ENCODE results near the gene PDE4B. TPM values are rescaled to one million over a fixed set of nuclear protein-coding genes. Genes with fewer than 3 reads are reported as not detected.

PDE4B gene
- total RNA-seq, 1 donor from 2014 or later = 23.9 TPM

DNA sequence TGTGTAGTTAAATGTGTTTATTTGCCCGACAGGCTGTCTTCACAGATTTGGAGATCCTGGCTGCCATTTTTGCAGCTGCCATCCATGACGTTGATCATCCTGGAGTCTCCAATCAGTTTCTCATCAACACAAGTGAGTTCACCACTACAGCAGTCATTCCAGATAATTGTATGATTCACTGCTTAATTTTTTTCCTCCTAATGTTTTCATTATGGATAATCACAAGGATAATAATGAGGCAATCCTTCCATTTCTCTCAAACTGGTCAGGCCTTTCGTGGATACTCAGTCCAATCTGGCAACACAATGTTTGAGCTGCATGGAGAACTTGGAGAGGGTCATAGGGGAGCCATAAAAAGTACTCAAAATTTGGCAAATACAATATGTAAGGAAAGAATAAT is 572.9 kb downstream of the PDE4B start:
- ATAC-seq (no peak), DNase-seq (ENCODE audit: low spot score) (no peak)
- intact Hi-C loops (cut with DNase I) = no loop called here

DNA sequence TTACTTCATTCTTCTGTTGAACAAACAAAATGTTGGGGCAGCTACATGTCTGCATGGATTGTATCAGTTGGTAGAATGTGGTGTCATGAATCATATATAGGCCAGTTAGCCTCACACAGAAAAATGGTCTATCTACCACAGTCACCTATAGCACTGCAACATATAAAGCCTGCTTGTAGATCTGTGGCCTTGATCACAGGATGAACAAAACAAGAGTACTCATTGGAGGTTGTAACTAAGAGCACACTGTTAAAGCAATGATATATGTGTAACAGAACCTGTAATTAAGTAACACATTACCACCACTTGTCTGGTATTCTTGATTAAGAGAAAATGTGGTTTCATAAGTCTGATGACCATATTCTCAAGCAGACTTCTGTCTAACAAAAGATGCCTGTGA is 573.9 kb downstream of the PDE4B start:
- intact Hi-C loops (cut with DNase I) = no loop called here
- ATAC-seq = no peak
- DNase-seq (ENCODE audit: low spot score) = no peak

DNA sequence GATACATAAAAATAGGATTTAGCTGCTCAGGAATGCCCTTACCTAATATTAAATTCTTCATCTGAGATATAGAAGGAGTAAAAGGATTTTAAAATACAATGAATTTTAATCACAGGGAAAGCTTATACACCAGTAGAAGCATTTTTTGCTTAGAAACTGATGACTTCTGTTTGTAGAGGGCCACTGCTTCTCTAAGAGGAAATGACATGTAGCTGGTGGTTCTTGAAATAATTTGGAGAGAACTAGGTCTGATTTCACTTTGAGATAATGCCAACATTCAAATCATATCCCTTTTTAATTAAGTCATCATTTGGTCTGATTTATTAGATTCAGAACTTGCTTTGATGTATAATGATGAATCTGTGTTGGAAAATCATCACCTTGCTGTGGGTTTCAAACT is 574.7 kb downstream of the PDE4B start:
- no peak for DNase-seq (ENCODE audit: low spot score)
- intact Hi-C loops (cut with DNase I) = no loop called here
- ATAC-seq = no peak

DNA sequence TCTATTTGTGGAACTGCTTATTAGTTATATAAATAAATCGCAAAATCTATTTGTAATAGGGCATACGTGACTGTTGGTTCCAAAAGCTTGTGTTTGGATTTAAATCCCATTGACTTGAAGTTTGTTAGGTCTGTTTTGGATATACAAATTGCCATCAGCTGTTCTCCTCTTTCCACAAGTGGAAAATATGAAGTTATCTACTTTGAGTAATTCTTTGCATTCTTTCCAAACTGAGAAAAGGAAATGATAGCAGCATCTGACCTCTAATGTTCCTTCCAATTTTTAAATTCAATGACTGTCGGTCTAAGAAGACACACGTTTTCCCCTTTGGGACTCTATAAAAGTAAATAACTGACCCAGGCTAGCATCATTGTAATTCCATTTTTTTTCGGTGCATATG is 575.6 kb downstream of the PDE4B start:
- ATAC-seq = no peak
- intact Hi-C loops (cut with DNase I) = no loop called here
- no peak for DNase-seq (ENCODE audit: low spot score)

DNA sequence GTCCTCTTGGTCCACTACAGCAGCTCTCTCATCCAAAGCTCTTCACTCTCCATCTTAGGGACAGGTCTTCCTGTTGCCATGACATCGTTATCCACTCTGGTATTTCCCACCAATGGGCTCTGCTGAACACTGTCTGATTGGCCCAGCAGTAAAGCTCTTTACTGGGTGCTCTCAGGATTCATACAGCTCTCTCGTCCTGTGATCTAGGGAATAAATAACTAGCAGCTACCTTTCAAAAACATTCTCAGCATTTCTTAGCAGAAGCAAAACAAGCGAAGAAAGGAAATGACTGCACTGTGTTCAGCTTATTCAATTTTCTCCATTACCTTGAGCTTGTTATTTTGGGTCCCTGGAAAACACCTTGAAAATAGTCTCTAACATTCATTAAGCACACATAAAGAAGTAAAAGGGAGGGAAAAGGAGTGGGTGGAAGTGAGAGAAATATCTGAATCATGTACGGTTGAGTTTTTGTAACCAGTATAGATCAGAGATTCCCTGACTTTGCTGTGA is 577.8 kb downstream of the PDE4B start:
- DNase-seq (ENCODE audit: low spot score) = no peak
- ATAC-seq = no peak
- intact Hi-C loops (cut with DNase I) = no loop called here

DNA sequence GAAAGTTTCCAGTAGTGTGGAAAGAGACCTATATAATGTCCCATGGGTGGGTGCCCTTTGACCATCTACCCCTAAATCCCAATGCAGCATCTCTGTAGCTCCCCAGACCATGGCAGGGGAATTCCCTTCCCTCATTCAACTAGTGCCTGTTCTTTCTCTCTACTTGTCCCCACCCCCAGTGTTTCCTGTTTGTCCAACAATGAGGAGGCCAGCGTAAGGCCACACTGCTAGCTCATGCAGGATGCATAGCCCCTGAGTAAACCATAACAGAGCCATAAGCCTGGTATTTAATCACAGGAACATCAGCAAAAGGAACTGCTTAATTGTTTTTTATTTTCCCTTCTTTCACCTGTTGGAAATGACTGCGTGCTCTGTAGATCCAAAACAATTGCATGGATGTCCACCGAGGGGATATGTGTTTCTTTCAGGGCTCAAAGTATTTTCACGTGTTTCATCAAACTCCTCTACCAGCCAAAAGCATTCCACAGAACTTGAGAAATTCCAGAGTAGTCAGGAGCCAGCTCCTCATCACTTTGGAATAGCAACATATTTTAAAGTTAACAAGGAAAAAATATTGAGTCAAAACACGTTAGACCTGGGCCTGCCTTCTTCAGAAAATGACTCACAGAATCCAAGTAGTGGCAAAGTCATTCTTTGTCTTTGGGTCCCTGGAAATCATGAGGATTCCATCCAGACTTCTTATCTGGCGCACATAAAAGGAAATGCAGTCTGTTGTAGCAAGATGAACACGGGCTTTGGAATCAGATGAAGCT is 578.7 kb downstream of the PDE4B start:
- intact Hi-C loops (cut with DNase I) = no loop called here
- ATAC-seq = peak; percentile 44
- DNase-seq (ENCODE audit: low spot score) = no peak

DNA sequence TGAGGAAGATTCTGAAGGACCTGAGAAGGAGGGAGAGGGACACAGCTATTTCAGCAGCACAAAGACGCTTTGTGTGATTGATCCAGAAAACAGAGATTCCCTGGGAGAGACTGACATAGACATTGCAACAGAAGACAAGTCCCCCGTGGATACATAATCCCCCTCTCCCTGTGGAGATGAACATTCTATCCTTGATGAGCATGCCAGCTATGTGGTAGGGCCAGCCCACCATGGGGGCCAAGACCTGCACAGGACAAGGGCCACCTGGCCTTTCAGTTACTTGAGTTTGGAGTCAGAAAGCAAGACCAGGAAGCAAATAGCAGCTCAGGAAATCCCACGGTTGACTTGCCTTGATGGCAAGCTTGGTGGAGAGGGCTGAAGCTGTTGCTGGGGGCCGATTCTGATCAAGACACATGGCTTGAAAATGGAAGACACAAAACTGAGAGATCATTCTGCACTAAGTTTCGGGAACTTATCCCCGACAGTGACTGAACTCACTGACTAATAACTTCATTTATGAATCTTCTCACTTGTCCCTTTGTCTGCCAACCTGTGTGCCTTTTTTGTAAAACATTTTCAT is 579.9 kb downstream of the PDE4B start:
- ATAC-seq (no peak), DNase-seq (ENCODE audit: low spot score) (no peak)
- intact Hi-C loops (cut with DNase I) = no loop called here

DNA sequence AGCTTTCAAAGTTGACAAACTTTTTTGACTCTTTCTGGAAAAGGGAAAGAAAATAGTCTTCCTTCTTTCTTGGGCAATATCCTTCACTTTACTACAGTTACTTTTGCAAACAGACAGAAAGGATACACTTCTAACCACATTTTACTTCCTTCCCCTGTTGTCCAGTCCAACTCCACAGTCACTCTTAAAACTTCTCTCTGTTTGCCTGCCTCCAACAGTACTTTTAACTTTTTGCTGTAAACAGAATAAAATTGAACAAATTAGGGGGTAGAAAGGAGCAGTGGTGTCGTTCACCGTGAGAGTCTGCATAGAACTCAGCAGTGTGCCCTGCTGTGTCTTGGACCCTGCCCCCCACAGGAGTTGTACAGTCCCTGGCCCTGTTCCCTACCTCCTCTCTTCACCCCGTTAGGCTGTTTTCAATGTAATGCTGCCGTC is 580.5 kb downstream of the PDE4B start:
- ATAC-seq (peak; percentile 57), DNase-seq (ENCODE audit: low spot score) (no peak)
- intact Hi-C loops (cut with DNase I) = no loop called here

DNA sequence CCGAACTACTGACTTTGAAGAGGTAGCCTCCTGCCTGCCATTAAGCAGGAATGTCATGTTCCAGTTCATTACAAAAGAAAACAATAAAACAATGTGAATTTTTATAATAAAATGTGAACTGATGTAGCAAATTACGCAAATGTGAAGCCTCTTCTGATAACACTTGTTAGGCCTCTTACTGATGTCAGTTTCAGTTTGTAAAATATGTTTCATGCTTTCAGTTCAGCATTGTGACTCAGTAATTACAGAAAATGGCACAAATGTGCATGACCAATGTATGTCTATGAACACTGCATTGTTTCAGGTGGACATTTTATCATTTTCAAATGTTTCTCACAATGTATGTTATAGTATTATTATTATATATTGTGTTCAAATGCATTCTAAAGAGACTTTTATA is 581.5 kb downstream of the PDE4B start:
- intact Hi-C loops (cut with DNase I) = no loop called here
- no peak for ATAC-seq
- no peak for DNase-seq (ENCODE audit: low spot score)

DNA sequence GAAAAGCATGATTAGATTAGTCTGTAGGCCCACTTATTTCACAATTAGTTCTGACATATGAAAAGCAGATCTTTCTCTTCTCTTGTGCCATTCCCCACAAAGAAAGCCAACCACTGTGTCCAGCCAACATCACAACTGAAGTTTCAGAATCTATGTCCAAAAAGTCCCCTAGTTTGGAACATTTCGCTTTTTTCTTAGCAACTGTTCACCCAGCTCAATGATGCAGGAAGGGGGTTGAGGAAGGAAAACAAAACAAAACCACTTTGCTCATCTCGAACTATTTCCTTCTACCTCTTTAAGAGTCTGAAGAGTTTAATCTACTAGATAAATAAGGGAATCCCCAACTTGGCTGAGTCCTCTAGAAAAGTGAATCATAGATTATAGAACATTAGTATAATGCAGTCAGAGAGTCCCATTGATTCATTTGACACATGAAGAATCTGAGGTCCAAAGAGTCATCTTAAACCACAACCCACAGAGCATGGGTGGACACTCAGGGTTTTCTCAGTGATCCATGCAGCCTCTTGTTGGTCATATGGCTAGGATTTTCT is 581.9 kb downstream of the PDE4B start:
- intact Hi-C loops (cut with DNase I) = no loop called here
- peak; percentile 18 for ATAC-seq
- no peak for DNase-seq (ENCODE audit: low spot score)

DNA sequence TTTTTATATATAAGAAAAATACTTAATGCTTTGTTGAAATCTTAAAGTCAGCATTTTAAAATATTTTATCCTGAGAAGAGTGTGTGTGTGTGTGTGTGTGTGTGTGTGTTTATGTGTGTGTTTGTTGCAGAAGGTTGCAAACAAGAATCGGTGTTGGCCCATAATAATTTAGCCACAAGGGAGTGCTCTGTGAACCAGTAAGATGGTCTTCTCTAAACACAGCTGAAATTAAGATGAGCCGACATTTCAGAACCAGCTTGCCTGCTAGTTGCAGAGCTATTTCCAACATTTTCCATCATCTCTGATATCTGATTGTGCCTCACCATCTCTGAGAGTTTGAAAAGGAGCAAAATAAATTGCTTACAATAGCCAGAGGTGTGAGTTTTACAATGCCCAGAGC is 582.4 kb downstream of the PDE4B start:
- intact Hi-C loops (cut with DNase I) = no loop called here
- ATAC-seq (no peak), DNase-seq (ENCODE audit: low spot score) (no peak)

DNA sequence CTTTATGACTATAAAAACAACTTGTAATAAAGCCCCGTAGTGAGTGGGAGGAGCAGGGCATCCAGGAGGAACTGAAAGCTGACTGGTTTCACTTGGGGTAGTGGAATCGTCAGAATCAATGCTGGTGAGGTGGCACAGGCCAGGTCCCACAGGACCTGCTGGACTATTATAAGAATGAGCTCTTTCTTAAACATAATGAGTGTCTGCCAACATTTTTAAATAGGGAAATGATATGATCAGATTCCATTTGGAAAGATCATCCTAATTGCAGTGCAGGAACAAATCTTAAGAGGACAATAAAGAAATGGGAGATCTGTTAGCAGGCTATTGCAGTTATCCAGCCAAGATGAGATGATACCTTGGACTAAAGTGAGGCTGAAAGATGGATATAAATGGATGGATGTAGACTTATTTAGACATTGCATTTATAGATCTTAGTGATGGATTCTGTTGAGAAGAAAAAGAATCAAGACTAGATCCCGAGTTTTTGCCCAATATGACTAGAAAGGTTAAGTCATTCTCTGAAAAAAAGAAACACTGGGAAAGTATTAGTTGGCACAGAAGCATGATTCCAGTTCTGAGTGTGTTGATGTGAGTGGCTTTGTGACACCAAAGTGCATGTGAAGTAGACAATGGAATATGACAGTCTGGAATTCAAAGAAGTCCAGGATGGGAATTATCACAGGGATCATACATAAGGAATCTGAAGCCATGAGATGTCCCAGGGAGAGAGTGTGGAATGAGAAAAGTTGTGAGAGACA is 587.9 kb downstream of the PDE4B start:
- DNase-seq (ENCODE audit: low spot score) (no peak), ATAC-seq (peak; percentile 83)

DNA sequence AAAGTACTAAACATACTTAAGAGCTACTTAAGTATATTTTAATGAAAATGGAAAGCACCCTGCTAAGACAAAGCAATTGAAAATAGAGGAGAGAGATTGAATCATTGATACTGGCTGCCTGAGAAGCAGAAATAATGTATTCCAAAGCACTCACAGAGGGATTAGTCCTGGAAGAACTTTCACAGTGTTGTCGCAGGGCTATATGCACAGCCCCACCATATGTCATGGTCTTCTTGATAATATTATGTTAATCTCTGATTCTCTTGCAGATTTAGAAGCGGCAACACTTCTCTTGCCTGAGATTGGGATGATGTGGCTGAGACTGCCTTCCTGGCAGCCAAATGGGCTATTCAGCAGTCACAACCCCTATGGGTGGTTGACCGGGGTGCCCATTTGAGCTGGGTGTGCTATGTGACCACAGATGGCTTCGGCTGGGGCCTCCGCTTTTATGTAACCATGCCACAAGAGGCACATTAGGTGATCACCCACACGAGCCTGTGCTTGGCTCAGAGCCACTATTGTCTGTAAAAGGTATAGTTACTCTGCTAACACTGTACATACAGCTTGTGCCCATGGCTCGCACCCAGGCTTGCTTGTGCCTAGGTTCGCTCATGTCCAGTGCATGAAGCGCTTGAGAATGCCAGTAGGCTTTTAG is 589.1 kb downstream of the PDE4B start:
- DNase-seq (ENCODE audit: low spot score) (no peak), ATAC-seq (no peak)
- intact Hi-C loops (cut with DNase I) = no loop called here

More for the DNA sequence above, 587.9 kb downstream of the PDE4B start:
- intact Hi-C loops (cut with DNase I) = no loop called here

DNA sequence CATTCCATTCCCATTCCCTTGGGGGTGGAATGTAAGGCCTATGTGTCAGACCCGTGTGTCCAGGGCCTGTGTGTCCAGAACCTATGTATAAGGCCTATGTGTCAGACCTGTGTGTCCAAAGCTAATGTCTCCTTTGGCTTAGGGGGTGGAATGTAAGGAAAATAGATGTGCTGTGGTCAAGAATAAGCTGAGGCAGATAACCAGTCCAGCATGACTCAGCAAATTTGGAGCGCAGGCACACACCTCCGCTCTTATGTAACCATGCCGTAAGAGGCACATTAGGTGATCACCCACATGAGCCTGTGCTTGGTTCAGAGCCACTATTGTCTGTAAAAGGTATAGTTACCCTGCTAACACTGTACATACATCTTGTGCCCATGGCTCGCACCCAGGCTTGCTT is 590.5 kb downstream of the PDE4B start:
- ATAC-seq (no peak), DNase-seq (ENCODE audit: low spot score) (no peak)
- intact Hi-C loops (cut with DNase I) = no loop called here

DNA sequence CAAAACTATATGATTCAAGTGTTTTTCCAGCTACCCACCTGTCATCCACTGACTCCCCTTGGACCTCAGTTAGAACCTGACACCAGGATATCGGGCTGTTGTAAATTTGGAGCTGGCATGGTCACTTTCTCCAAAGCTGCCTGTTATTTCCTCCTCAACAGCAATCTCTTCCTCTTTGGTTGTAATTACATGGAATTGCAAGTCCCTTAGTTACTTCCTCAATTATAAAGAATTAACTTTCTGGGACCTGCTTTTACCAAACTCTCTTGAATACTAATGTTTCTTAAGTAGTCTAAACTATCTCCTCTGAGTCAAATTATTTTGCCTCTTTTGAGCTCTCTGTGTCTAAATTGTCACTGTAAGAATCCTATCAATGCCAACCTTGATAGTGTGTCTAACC is 590.9 kb downstream of the PDE4B start:
- no peak for ATAC-seq
- intact Hi-C loops (cut with DNase I) = no loop called here

DNA sequence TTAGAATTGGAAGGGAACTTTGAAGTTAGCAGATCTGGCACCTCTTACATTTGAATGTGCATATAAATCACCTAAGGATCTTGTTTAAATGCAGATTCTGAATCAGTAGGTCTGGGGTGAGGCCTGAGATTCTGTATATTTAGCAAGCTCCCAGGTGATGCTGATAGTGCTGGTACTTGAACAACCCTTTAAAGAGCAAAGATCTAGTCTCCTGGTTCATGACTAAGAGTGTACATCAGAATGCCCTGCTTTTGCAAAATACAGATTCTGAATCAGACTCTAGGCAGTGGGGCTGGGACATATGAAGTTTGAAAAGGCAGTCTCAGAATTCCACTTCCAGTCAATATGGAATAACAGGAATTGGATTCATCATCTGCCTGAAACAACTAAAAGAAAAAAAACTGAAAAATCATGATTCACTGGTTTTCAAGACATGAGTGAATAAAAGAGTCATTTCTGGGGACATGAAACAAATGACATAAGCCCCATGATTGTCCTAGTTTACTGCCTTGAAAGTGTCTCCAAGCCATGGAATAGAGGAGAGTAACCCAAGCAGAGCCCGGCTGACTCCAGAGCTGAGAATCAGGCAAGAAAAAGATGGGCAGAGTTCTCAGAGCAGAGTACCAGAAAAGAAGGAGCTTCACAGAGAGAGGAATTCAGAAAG is 591.7 kb downstream of the PDE4B start:
- ATAC-seq = no peak
- intact Hi-C loops (cut with DNase I) = no loop called here
- no peak for DNase-seq (ENCODE audit: low spot score)

More for the DNA sequence above, 590.9 kb downstream of the PDE4B start:
- no peak for DNase-seq (ENCODE audit: low spot score)

DNA sequence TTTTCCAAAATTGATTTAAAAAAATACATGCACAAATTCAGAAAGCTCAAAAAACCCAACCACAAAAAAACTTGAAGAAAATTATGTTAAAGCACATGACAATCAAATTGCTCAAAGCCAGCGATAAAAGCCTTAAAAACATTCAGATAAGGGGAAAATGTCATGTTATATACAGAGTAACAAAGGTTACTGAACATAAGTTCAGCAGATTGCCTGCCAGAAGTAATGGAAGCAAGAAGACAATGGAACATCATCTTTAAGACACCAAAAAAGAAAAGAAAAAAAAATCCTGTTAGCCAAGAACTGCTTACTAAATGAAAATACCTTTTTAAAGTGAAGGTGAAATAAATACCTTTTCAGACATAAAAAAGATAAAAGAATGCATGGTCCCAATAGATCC is 594.0 kb downstream of the PDE4B start:
- ATAC-seq (no peak), DNase-seq (ENCODE audit: low spot score) (no peak)
- intact Hi-C loops (cut with DNase I) = no loop called here

DNA sequence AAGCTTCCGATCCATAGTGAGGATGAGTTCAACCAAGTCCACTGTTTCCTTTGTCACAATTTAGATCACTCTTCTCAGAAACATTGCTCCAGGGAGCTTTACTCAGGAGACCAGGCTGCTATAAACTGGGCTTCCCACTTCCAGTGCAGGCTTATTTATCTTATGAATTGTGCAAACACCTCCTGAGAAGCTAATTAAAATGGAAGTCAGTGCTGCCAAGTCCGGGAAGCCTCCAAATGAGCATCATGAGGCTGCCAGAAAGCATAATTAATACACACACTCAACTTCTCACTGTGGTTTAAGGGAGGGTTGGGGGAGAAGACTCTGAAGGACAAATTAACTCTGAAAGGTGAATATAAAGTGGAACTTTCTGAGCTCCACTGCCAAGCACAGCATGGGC is 596.2 kb downstream of the PDE4B start:
- intact Hi-C loops (cut with DNase I) = no loop called here
- ATAC-seq = no peak
- DNase-seq (ENCODE audit: low spot score) = no peak

All from sciatic nerve (tissue), 2 donors.